HG03039 (cell line): ENCODE results near the gene VPS45.

Source experiments
- ATAC-seq: cut with Tn5 transposase; IDR thresholded peaks from one replicate; pipeline ENCODE4 v1.9.1; 2021; ENCODE audit warnings: mild to moderate bottlenecking, moderate library complexity; ENCODE audit not compliant: unreplicated experiment

VPS45 gene

GRCh38 chr1:150155413-150156071, 88.0 kb downstream of the VPS45 start:
- no peak for ATAC-seq

GRCh38 chr1:150156868-150157603, 89.5 kb downstream of the VPS45 start:
- no peak for ATAC-seq

- no peak for ATAC-seq
These were observed 92.0 kb downstream of the VPS45 start for GRCh38 chr1:150159550-150159949.

GRCh38 chr1:150160964-150161621, 93.5 kb downstream of the VPS45 start:
- ATAC-seq, result no peak

GRCh38 chr1:150161747-150162581, 94.4 kb downstream of the VPS45 start:
- ATAC-seq, result no peak

GRCh38 chr1:150162582-150162861, 94.9 kb downstream of the VPS45 start:
- no peak for ATAC-seq

GRCh38 chr1:150162862-150163706, 95.5 kb downstream of the VPS45 start:
- no peak for ATAC-seq

GRCh38 chr1:150164224-150164623, 96.6 kb downstream of the VPS45 start:
- no peak for ATAC-seq

- no peak for ATAC-seq
These were observed 97.2 kb downstream of the VPS45 start for GRCh38 chr1:150164779-150165178.

- no peak for ATAC-seq
These were observed 98.3 kb downstream of the VPS45 start for GRCh38 chr1:150165622-150166612.

- ATAC-seq, result no peak
These were observed 101.5 kb downstream of the VPS45 start for GRCh38 chr1:150168960-150169601.

- ATAC-seq, result no peak
These were observed 104.2 kb downstream of the VPS45 start for GRCh38 chr1:150171801-150172200.

GRCh38 chr1:150173141-150173585, 105.6 kb downstream of the VPS45 start:
- no peak for ATAC-seq

GRCh38 chr1:150176593-150176992, 109.0 kb downstream of the VPS45 start:
- ATAC-seq, result no peak

GRCh38 chr1:150178548-150178947, 111.0 kb downstream of the VPS45 start:
- no peak for ATAC-seq

- ATAC-seq, result no peak
These were observed 112.3 kb downstream of the VPS45 start for GRCh38 chr1:150179867-150180266.

GRCh38 chr1:150180474-150180873, 112.9 kb downstream of the VPS45 start:
- ATAC-seq, result no peak

- ATAC-seq, result no peak
These were observed 114.7 kb downstream of the VPS45 start for GRCh38 chr1:150182247-150182646.

GRCh38 chr1:150183061-150183460, 115.5 kb downstream of the VPS45 start:
- no peak for ATAC-seq
